DOHH2 (cell line): ENCODE measurements around the gene HNF1A.
"Not testable (repeated sequence)": the region's sequence is repeated elsewhere in the genome, so short reads cannot be mapped to it uniquely, and the experiment has no call there.

Experiments used
- CTCF ChIP-seq: fragments of 200-600 bp; sonication (generic); IDR thresholded peaks from one replicate; pipeline ENCODE4 v1.5.1; 2014; ENCODE audit warnings: antibody characterized with exemption, mild to moderate bottlenecking, low read depth, low read length; ENCODE audit not compliant: poor library complexity, severe bottlenecking
- EZH2phosphoT487 ChIP-seq: fragments of 200-600 bp; sonication (generic); IDR thresholded peaks from 2 replicates; pipeline ENCODE4 v1.6.1; 2017; ENCODE audit warnings: borderline replicate concordance, mild to moderate bottlenecking, antibody characterized with exemption, low read length, moderate library complexity, mixed read lengths

GRCh38 chr12:120950260-120950799, 28.0 kb upstream of the HNF1A start:
- not testable (repeated sequence) for TF ChIP-seq EZH2phosphoT487, CTCF
